BLaER1 treated with 17β-estradiol and CSF1 and Interleukin-3, amounts not matched to agents 10 nM and 100 nM (cell line): ENCODE data around the gene ATP5PD.

ENCODE experiments used
- H3K27ac ChIP-seq, 11 experiments: shearing (Covaris generic); formaldehyde crosslinking; 2 replicates each; pipeline ENCODE4 v1.8.1; 2022
- H3K27me3 ChIP-seq, 11 experiments: shearing (Covaris generic); formaldehyde crosslinking; 2 replicates each; pipeline ENCODE4 v1.8.1; 2022
- H3K36me3 ChIP-seq, 11 experiments: shearing (Covaris generic); formaldehyde crosslinking; 2 replicates each; pipeline ENCODE4 v1.8.1; 2022
- H3K4me1 ChIP-seq, 10 experiments: shearing (Covaris generic); formaldehyde crosslinking; 2 replicates each; pipeline ENCODE4 v1.8.1; 2022
- H3K4me2 ChIP-seq, 11 experiments: shearing (Covaris generic); formaldehyde crosslinking; 2 replicates each; pipeline ENCODE4 v1.8.1; 2022
- H3K4me3 ChIP-seq, 10 experiments: shearing (Covaris generic); formaldehyde crosslinking; 2 replicates each; pipeline ENCODE4 v1.8.1; 2022
- H3K9ac ChIP-seq, 11 experiments: shearing (Covaris generic); formaldehyde crosslinking; 2 replicates each; pipeline ENCODE4 v1.8.1; 2022
- H3K9me3 ChIP-seq, 11 experiments: shearing (Covaris generic); formaldehyde crosslinking; replicated peaks in 1 of 11; 2 replicates each; pipeline ENCODE4 v1.8.1; 2022
- H4K20me1 ChIP-seq, 11 experiments: shearing (Covaris generic); formaldehyde crosslinking; 2 replicates each; pipeline ENCODE4 v1.8.1; 2022
- Cebpa-rat ChIP-seq, 11 experiments: shearing (Covaris generic); IDR thresholded peaks; 2 replicates each; pipeline ENCODE4 v1.8.1; 2022

ATP5PD gene

DNA sequence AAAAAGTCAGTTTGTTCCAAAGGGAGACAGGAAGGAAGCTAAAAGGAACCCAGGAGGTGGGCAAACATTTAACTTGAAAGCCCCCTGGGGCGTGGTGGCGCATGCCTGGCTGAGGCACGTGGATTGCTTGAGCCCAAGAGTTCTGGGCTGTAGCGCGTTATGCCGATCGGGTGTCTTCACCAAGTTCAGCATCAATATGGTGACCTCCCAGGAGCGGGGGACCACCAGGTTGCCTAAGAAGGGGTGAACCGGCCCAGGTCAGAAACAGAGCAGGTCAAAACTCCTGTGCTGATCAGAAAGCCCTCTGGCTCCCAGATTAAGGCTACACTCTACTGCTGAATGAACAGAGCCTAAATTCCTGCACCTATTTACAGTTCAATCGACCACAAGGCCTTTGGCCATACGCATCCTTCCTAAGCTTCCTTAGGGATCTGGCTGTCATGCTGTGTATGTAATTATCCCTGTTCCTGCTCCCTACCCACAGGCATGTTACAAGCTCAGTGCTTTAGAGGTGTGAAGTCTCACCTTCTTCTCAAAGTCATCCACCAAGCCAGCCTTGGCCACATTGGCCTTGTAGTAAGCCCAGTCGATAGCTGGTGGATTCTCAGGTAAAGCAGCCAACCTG lies 5.0 kb downstream of the ATP5PD start:
- Histone ChIP-seq H3K9me3 (no peaks in the 10 kb centered on the region), H3K27ac (no peak overlapping the region), H3K4me3 (no peak overlapping the region), H3K27me3 (no peaks in the 10 kb centered on the region), H3K4me2 (peak overlapping the region in 1 of 11 experiments; percentile 23; a peak in 1 of 22 replicates), H4K20me1 (peaks cover 0 to 17% (median 7%) of the 10 kb centered on the region in 11 experiments; a peak in 12 of 22 replicates), H3K9ac (no peak overlapping the region), H3K36me3 (peaks cover 45 to 62% (median 48%) of the 10 kb centered on the region in 11 experiments), H3K4me1 (peaks cover 7 to 21% (median 13%) of the 10 kb centered on the region in 10 experiments; a peak in 19 of 20 replicates)
- TF ChIP-seq Cebpa-rat (IDR thresholded peaks at IDR 0.05): no peak

DNA sequence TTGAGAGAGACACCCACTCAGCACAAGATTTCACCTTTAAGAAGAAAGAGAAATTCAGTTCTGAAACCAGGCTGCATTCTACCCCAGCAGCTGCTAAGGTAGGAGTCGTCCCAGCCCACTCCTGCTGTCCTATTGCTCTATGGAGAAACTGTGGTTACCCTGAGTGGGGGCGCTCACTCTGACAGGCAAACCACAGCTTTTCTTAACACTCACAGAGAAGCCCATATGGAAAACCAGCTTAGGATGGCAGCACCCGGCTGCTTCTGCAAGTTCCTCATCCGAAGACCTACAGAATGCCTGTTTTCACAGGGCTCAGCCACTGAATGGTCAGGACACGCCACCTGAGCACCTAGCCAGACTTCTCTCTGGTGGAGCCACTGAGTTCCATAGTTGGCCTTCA lies 7.5 kb downstream of the ATP5PD start:
- Histone ChIP-seq H3K4me2 (no peak overlapping the region), H3K27ac (no peak overlapping the region), H4K20me1 (peaks cover 0 to 17% (median 7%) of the 10 kb centered on the region in 11 experiments; a peak in 10 of 22 replicates), H3K9ac (no peak overlapping the region), H3K27me3 (peaks cover 0 to 16% (median 12%) of the 10 kb centered on the region in 11 experiments; a peak in 19 of 22 replicates), H3K36me3 (peaks cover 45 to 63% (median 48%) of the 10 kb centered on the region in 11 experiments), H3K4me1 (peaks cover 0 to 31% (median 19%) of the 10 kb centered on the region in 10 experiments; a peak in 18 of 20 replicates), H3K9me3 (no peaks in the 10 kb centered on the region), H3K4me3 (no peak overlapping the region)
- TF ChIP-seq Cebpa-rat (IDR thresholded peaks at IDR 0.05): no peak

DNA sequence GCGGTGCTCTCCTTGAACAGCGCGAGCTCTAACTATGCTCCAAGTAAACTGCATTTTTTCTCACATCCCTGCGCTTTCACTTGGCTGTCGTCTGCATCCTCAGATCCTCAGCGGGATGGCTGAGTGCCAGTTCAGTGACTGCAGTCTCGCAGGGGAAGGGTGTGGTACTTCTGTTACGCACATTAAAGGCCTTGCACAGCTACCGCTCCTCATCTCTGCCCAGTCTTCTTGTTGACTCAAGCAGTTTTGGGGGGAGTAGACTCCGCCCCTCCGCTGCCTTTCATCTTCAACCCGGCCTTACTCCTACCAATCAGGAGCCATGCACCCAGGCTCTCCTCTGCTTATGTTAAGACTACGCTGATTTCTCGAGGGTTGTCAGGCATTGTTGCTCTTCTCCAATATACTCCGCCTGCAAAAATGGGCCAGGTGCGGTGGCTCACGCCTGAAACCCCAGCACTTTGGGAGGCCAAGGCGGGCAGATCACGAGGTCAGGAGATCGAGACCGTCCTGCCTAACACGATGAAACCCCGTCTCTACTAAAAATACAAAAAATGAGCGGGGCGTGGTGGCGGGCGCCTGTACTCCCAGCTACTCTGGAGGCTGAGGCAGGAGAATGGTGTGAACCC lies 10.0 kb downstream of the ATP5PD start:
- Histone ChIP-seq H3K4me1 (peaks cover 17 to 52% (median 32%) of the 10 kb centered on the region in 10 experiments), H4K20me1 (peaks cover 0 to 6% (median 0%) of the 10 kb centered on the region in 11 experiments; a peak in 2 of 22 replicates), H3K4me3 (no peak overlapping the region), H3K36me3 (peaks cover 34 to 51% (median 42%) of the 10 kb centered on the region in 11 experiments), H3K9ac (no peak overlapping the region), H3K27ac (no peak overlapping the region), H3K9me3 (peaks cover 0 to 4% (median 0%) of the 10 kb centered on the region in 11 experiments; a peak in 1 of 22 replicates), H3K4me2 (peak overlapping the region in 5 of 11 experiments; percentile 16 to 85 (median 27); a peak in 10 of 22 replicates), H3K27me3 (peaks cover 4 to 36% (median 34%) of the 10 kb centered on the region in 11 experiments; a peak in 21 of 22 replicates)
- no peak for TF ChIP-seq Cebpa-rat (IDR thresholded peaks at IDR 0.05)

DNA sequence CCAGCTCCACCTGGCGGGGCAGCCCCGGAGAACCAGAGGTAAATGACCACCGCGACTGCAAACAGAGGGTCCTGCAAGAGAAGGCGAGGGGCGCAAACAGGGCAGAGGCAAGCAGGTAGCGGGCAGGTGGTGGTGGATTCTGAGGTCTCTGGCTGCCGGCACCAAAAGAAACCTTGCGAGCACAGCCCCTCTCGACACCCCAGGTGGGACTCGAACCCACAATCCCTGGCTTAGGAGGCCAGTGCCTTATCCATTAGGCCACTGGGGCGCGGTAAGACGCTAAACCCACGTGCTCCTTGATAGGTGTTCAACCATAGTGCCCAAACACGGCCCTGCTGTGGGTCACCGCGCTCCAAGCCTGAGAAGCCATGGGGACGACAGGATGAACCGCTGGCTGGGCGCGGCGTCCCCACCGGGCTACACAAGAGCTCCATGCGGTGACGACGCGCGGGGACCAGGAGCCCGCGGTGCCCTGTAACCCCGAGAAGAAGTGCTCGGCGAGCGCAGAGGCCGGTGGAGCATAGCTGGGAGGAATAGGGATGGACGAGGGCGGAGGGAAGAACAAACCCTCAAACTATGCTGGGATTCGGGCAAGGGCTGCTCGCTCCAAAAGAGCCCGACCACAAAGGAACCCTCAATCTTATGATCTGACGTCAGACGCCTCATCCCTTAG lies 12.4 kb downstream of the ATP5PD start:
- H3K27ac ChIP-seq: peak overlapping the region; percentile 54 to 87 (median 81); a peak in 21 of 22 replicates
- peaks cover 17 to 47% (median 32%) of the 10 kb centered on the region in 10 experiments for H3K4me1 ChIP-seq
- H3K9ac ChIP-seq: peak overlapping the region; percentile 76 to 88 (median 84)
- H3K4me2 ChIP-seq: peak overlapping the region; percentile 79 to 95 (median 91)
- peaks cover 4 to 36% (median 34%) of the 10 kb centered on the region in 11 experiments; a peak in 21 of 22 replicates for H3K27me3 ChIP-seq
- peaks cover 21 to 28% (median 22%) of the 10 kb centered on the region in 11 experiments for H3K9me3 ChIP-seq
- peak overlapping the region; percentile 62 to 80 (median 72) for H3K4me3 ChIP-seq
- H3K36me3 ChIP-seq: peaks cover 10 to 27% (median 19%) of the 10 kb centered on the region in 11 experiments
- TF ChIP-seq Cebpa-rat (IDR thresholded peaks at IDR 0.05): no peak
- peaks cover 0 to 5% (median 0%) of the 10 kb centered on the region in 11 experiments; a peak in 2 of 22 replicates for H4K20me1 ChIP-seq

DNA sequence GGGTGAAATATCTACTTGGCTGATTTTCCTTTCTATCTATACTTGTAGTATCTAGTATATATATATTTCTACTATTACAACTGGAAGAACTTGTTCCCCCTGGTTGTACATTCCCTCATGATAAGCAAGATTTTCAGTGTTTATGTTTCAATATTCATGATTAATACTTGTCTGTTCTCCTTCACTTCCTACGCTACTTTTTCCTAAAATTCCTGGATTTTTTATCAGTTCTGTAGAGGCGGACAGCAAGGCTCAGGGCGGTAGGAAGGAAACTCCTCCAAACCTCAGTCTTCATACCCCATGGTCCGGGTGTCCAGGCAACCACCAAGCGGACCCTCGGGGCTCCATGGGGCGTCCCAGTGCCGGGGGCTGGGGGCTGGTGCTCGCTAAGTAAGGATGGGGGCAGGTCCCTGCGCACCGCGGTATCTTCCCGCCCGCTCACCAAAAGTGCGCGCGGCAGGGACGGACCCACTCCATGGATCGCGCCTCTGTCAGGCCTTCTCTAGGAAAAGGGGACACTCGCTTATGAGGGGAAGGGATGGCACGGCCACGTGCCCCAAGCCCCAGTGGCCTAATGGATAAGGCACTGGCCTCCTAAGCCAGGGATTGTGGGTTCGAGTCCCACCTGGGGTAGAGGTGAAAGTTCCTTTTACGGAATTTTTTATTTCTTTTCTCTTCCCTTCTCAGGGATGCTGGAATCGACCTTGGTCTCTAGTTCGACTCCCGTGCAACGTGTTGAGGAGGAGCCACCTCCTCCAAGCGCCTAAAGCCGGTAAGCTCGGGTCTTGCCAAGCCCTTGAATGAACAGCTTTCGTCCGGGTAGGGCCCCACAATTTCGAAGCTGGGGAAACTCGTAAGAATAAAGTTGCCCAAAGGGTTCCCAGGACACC lies 13.2 kb downstream of the ATP5PD start:
- TF ChIP-seq Cebpa-rat (IDR thresholded peaks at IDR 0.05): no peak
- peaks cover 4 to 36% (median 34%) of the 10 kb centered on the region in 11 experiments; a peak in 21 of 22 replicates for H3K27me3 ChIP-seq
- peaks cover 17 to 47% (median 32%) of the 10 kb centered on the region in 10 experiments for H3K4me1 ChIP-seq
- H4K20me1 ChIP-seq: peaks cover 0 to 5% (median 0%) of the 10 kb centered on the region in 11 experiments; a peak in 2 of 22 replicates
- peaks cover 29 to 36% (median 30%) of the 10 kb centered on the region in 11 experiments for H3K9me3 ChIP-seq
- H3K4me3 ChIP-seq: peak overlapping the region; percentile 62 to 80 (median 72)
- peaks cover 3 to 19% (median 11%) of the 10 kb centered on the region in 11 experiments; a peak in 19 of 22 replicates for H3K36me3 ChIP-seq
- H3K27ac ChIP-seq: peak overlapping the region in 10 of 11 experiments; percentile 43 to 87 (median 80); a peak in 17 of 22 replicates
- peak overlapping the region; percentile 76 to 88 (median 84); a peak in 21 of 22 replicates for H3K9ac ChIP-seq
- H3K4me2 ChIP-seq: peak overlapping the region; percentile 79 to 95 (median 91)

DNA sequence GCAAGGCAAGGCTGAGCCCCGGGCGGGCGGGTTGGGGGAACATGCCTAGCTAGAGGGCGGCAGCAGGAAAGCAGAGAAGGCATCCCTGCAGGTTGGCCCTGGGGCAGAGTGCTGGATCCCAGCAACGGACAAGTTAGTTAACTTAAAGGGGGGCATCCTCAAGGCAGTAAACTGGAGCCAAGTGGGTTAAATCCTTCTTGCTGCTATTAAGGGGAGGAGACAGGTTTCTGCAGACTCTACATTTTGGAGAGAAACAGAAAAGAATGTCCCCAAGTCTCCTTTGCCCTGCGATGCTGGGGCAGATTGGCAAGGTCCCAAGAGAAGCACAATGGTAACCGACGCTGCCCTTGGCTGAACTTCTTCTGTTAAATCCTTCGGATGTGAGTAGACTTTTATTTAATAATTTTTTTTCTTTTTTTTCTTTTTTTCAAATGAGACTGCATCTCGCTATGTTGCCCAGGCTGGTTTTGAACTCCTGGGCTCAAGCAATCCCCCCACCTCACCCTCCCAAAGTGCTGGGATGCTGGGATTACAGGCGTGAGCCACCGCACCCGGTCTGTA lies 14.0 kb downstream of the ATP5PD start:
- Histone ChIP-seq H3K27ac (no peak overlapping the region), H3K9me3 (peaks cover 35 to 44% (median 37%) of the 10 kb centered on the region in 11 experiments), H3K4me1 (peaks cover 17 to 47% (median 32%) of the 10 kb centered on the region in 10 experiments), H3K9ac (peak overlapping the region in 4 of 11 experiments; percentile 84 to 87 (median 86); a peak in 4 of 22 replicates), H4K20me1 (peaks cover 0 to 5% (median 0%) of the 10 kb centered on the region in 11 experiments; a peak in 2 of 22 replicates), H3K27me3 (peaks cover 4 to 36% (median 34%) of the 10 kb centered on the region in 11 experiments; a peak in 21 of 22 replicates), H3K36me3 (peaks cover 0 to 11% (median 3%) of the 10 kb centered on the region in 11 experiments; a peak in 5 of 22 replicates), H3K4me2 (peak overlapping the region; percentile 79 to 95 (median 91)), H3K4me3 (peak overlapping the region in 8 of 10 experiments; percentile 14 to 80 (median 73); a peak in 12 of 20 replicates)
- TF ChIP-seq Cebpa-rat (IDR thresholded peaks at IDR 0.05): no peak

DNA sequence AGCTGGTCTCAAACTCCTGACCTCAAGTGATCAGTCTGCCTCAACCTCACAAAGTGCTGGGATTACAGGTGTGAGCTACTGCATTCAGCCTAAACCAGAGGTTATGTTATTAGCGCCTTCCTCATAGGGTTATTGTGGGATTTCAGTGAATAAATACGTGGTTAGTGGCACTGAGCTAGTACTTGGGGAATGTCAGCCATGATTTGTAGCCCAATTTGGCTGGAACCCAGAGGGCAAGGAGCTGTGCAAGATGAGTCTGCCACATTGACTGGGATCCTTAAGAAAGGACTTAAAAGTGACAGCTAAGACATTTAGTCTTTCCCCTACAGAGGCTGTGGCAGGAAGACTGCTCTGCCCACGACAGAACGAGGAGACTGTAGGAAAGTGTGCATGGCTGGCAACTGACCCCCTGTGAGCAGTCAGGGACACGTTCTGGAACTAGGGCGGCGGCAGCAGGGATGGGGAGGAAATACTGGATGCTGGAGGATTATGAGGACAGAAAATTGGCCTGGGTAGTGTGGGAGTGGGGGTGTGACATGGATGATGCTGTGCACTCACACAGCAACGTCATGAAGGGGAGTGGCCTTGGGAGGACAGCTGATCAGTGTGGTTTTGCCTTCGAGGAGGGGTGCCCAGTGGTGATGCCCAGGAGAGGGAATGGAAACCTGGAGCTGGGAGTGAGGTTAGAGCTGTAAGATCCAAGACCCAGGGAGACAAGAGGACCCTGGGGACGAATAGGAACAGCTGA lies 14.6 kb downstream of the ATP5PD start:
- Histone ChIP-seq H3K4me2 (peak overlapping the region; percentile 24 to 95 (median 83); a peak in 19 of 22 replicates), H4K20me1 (peaks cover 0 to 5% (median 0%) of the 10 kb centered on the region in 11 experiments; a peak in 2 of 22 replicates), H3K36me3 (peaks cover 0 to 7% (median 0%) of the 10 kb centered on the region in 11 experiments; a peak in 3 of 22 replicates), H3K4me1 (peaks cover 17 to 47% (median 31%) of the 10 kb centered on the region in 10 experiments), H3K4me3 (no peak overlapping the region), H3K9me3 (peaks cover 42 to 50% (median 44%) of the 10 kb centered on the region in 11 experiments), H3K27me3 (peaks cover 4 to 36% (median 34%) of the 10 kb centered on the region in 11 experiments; a peak in 21 of 22 replicates), H3K27ac (no peak overlapping the region), H3K9ac (no peak overlapping the region)
- TF ChIP-seq Cebpa-rat (IDR thresholded peaks at IDR 0.05): no peak
